IMR-90 (cell line): ENCODE data around the gene CSDE1. TPM values are rescaled to one million over a fixed set of nuclear protein-coding genes. Genes with fewer than 3 reads are reported as not detected.

ENCODE experiments used
- ATAC-seq: fragments of 200-7000 bp; cut with Tn5 transposase; 2 replicates; pipeline ENCODE4 v1.9.1; 2020; ENCODE audit warnings: low read depth, mild to moderate bottlenecking, moderate library complexity
- BruUV-seq: library from RNA; stranded (reverse); fragments of 400-500 nt; replicated peaks from 2 replicates; lab custom pipeline; 2021; lab: Mats Ljungman, UMichigan
- CTCF ChIA-PET: fragments of 300-600 bp; formaldehyde crosslinking; extraction: SDS; loops from one replicate; lab custom pipeline; 2021; ENCODE audit warnings: antibody characterized with exemption; lab: Yijun Ruan, JAX
- POLR2A ChIA-PET: fragments of 300-600 bp; sonication (Branson Sonifier 250); formaldehyde crosslinking; loops from one replicate; lab custom pipeline; 2022; ENCODE audit warnings: antibody characterized with exemption; ENCODE audit not compliant: unreplicated experiment; lab: Charles Lee
- DNase-seq: peaks from one replicate; pipeline ENCODE4 v3.0.0; 2013
- H2AFZ ChIP-seq: replicated peaks from 2 replicates; pipeline ENCODE3; 2013; ENCODE audit warnings: low read length, mild to moderate bottlenecking; ENCODE audit not compliant: poor library complexity
- H2AK5ac ChIP-seq: 2 replicates; pipeline ENCODE4 v1.6.1; 2013; ENCODE audit warnings: low read depth, low read length, inconsistent platforms
- H2AK9ac ChIP-seq: replicated peaks from 2 replicates; pipeline ENCODE3; 2013; ENCODE audit warnings: mild to moderate bottlenecking, low read depth, low read length, moderate library complexity; ENCODE audit not compliant: poor library complexity
- H2BK120ac ChIP-seq: 2 replicates; pipeline ENCODE4 v1.6.1; 2013; ENCODE audit warnings: low read depth, low read length, inconsistent platforms
- H2BK15ac ChIP-seq: 3 replicates; pipeline ENCODE4 v1.6.1; 2013; ENCODE audit warnings: low read depth, low read length, inconsistent platforms
- H2BK20ac ChIP-seq: 2 replicates; pipeline ENCODE4 v1.6.1; 2013; ENCODE audit warnings: low read depth, mild to moderate bottlenecking, inconsistent platforms, low read length, moderate library complexity
- H2BK5ac ChIP-seq: 2 replicates; pipeline ENCODE4 v1.6.1; 2013; ENCODE audit warnings: mild to moderate bottlenecking, low read depth, low read length, inconsistent platforms; ENCODE audit not compliant: poor library complexity, severe bottlenecking
- H3K14ac ChIP-seq: replicated peaks from 2 replicates; pipeline ENCODE4 v1.6.1; 2013; ENCODE audit warnings: low read depth, low read length, inconsistent platforms
- H3K18ac ChIP-seq: 2 replicates; pipeline ENCODE4 v1.6.1; 2013; ENCODE audit warnings: low read depth, low read length, control low read depth
- H3K23ac ChIP-seq: 2 replicates; pipeline ENCODE4 v1.6.1; 2013; ENCODE audit warnings: low read depth, low read length, inconsistent platforms
- H3K27ac ChIP-seq: 2 replicates; pipeline ENCODE4 v1.5.1; 2013; ENCODE audit warnings: mild to moderate bottlenecking, control low read depth, low read length; ENCODE audit not compliant: insufficient read depth
- H3K27me3 ChIP-seq: 2 replicates; pipeline ENCODE4 v1.6.1; 2013; ENCODE audit warnings: low read length; ENCODE audit not compliant: control insufficient read depth, insufficient read depth
- H3K36me3 ChIP-seq: 2 replicates; pipeline ENCODE4 v1.6.1; 2013; ENCODE audit warnings: low read length, mixed read lengths; ENCODE audit not compliant: control insufficient read depth, insufficient read depth
- H3K4ac ChIP-seq: 2 replicates; pipeline ENCODE4 v1.6.1; 2013; ENCODE audit warnings: low read depth, low read length, inconsistent platforms
- H3K4me1 ChIP-seq: 2 replicates; pipeline ENCODE4 v1.6.1; 2013; ENCODE audit warnings: low read length, mixed read lengths; ENCODE audit not compliant: control insufficient read depth, insufficient read depth
- H3K4me2 ChIP-seq: 2 replicates; pipeline ENCODE4 v1.6.1; 2013; ENCODE audit warnings: low read depth, mild to moderate bottlenecking, control low read depth, low read length, moderate library complexity
- H3K4me3 ChIP-seq: 2 replicates; pipeline ENCODE4 v1.5.1; 2013; ENCODE audit warnings: low read depth, mild to moderate bottlenecking, control low read depth, low read length, moderate library complexity; ENCODE audit not compliant: insufficient read depth
- H3K56ac ChIP-seq: 2 replicates; pipeline ENCODE4 v1.6.1; 2013; ENCODE audit warnings: low read length, inconsistent platforms; ENCODE audit not compliant: insufficient read depth; ENCODE audit errors: extremely low read depth
- H3K79me1 ChIP-seq, 2 experiments: 2 replicates each; pipeline ENCODE4 v1.6.1; 2013; ENCODE audit warnings: low read length in 2 of 2, inconsistent platforms in 1 of 2, low read depth in 1 of 2
- H3K9ac ChIP-seq: 2 replicates; pipeline ENCODE4 v1.6.1; 2013; ENCODE audit warnings: low read depth, low read length, control low read depth
- H3K9me1 ChIP-seq: 2 replicates; pipeline ENCODE4 v1.6.1; 2013; ENCODE audit warnings: low read length, inconsistent platforms; ENCODE audit not compliant: insufficient read depth
- H3K9me3 ChIP-seq: 2 replicates; pipeline ENCODE4 v1.6.1; 2013; ENCODE audit warnings: low read length; ENCODE audit not compliant: control insufficient read depth, insufficient read depth
- H4K20me1 ChIP-seq: 2 replicates; pipeline ENCODE4 v1.6.1; 2013; ENCODE audit warnings: low read length, inconsistent platforms; ENCODE audit not compliant: insufficient read depth
- H4K5ac ChIP-seq: 2 replicates; pipeline ENCODE4 v1.6.1; 2013; ENCODE audit warnings: mild to moderate bottlenecking, low read depth, low read length, control low read depth
- H4K8ac ChIP-seq, 2 experiments: 2 replicates each; pipeline ENCODE4 v1.6.1; 2013; ENCODE audit warnings: low read depth in 2 of 2, low read length in 2 of 2, control low read depth in 1 of 2, inconsistent platforms in 1 of 2
- H4K91ac ChIP-seq: 2 replicates; pipeline ENCODE4 v1.6.1; 2013; ENCODE audit warnings: low read depth, low read length, inconsistent platforms; ENCODE audit not compliant: insufficient read depth
- CEBPB ChIP-seq: IDR thresholded peaks from 2 replicates; pipeline ENCODE4 v1.6.1; 2012; ENCODE audit warnings: low read depth, low read length, improper control_type of control experiment
- CHD1 ChIP-seq: IDR thresholded peaks from 2 replicates; pipeline ENCODE4 v1.6.1; 2012; ENCODE audit warnings: low read depth, low read length, improper control_type of control experiment
- FOS ChIP-seq: fragments of 150-350 bp; IDR thresholded peaks from 2 replicates; pipeline ENCODE4 v1.6.1; 2016; ENCODE audit warnings: low read depth, low read length
- MXI1 ChIP-seq: IDR thresholded peaks from 2 replicates; pipeline ENCODE4 v1.6.1; 2012; ENCODE audit warnings: low read depth, mild to moderate bottlenecking, low read length, moderate library complexity, borderline replicate concordance
- RCOR1 ChIP-seq: IDR thresholded peaks from 2 replicates; pipeline ENCODE4 v1.6.1; 2012; ENCODE audit warnings: mild to moderate bottlenecking, low read length, improper control_type of control experiment; ENCODE audit not compliant: insufficient replicate concordance
- WGBS, 2 experiments: methylation state at CpG; one replicate each; pipeline versions ENCODE4 v1.1.5 to v1.1.7; 2013; ENCODE audit warnings: missing lambda C conversion rate in 2 of 2; ENCODE audit not compliant: insufficient read length in 1 of 2; ENCODE audit errors: extremely low coverage in 2 of 2; 5-methylcytosine and 5-hydroxymethylcytosine counted together
- dilution Hi-C: fragments of 300-500 bp; cut with HindIII; formaldehyde crosslinking; loops from one replicate; pipeline ENCODE4 v1.14.3; 2018; ENCODE audit warnings: low sequenced_read_pairs; ENCODE audit not compliant: unreplicated experiment
- in situ Hi-C: fragments of 300-500 bp; cut with MboI; formaldehyde crosslinking; loops from 3 replicates; pipeline ENCODE4 v1.14.3; 2019; ENCODE audit warnings: low sequenced_read_pairs, inconsistent platforms, mixed read lengths
- intact Hi-C: fragments of 100-400 bp; cut with micrococcal nuclease; formaldehyde crosslinking; loops from 2 replicates; pipeline ENCODE4 v1.10.0; 2022
- polyA plus RNA-seq, 3 experiments: library from polyadenylated mRNA; depleted of rRNA; stranded (reverse); fragments of >200 nt; gene quantifications; 2 replicates each; pipeline ENCODE4 v1.2.3, GENCODE V29; 2012; ENCODE audit warnings: low replicate concordance in 1 of 3
- total RNA-seq: library from RNA; depleted of rRNA; stranded (reverse); fragments of >200 nt; gene quantifications from 2 replicates; pipeline ENCODE4 v1.2.3, GENCODE V29; 2012
- TF ChIP-seq, protein P1 (sequence below): fragments of 150-350 bp; IDR thresholded peaks from 2 replicates; pipeline ENCODE4 v1.6.1; 2016; ENCODE audit warnings: low read depth, mild to moderate bottlenecking, low read length, moderate library complexity, borderline replicate concordance

The CSDE1 gene
- total and polyA plus RNA-seq, 2 of the 4 experiments (the other 2 are of a cell fraction) = 190 to 879 TPM

DNA sequence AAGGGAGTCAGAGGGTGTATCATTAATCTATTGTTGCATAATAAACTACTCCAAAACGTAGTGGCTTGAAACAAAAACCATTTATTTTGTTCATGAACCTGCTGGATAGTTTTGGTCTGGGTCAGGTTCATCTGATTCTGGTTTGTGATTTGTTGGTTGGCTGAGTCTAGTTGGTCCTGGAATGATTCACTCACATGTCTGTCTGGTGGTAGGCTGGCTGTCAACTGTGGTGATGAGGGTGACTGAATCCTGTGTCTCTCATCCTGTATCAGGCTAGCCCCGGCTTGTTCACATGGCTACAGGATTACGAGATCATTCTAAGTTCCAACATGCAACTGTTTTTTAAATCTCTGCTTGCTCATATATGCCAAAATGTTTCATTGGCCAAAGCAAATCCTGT, 45.2 kb upstream of the CSDE1 start:
- in situ Hi-C loops = no loop called here

More for the DNA sequence above, 45.2 kb upstream of the CSDE1 start:
- H3K9me1 ChIP-seq = no peaks in the 10 kb centered on the region
- H3K9ac ChIP-seq = no peak overlapping the region
- dilution Hi-C loops (no loop called here), intact Hi-C loops (no loop called here)
- no peak overlapping the region for H4K5ac ChIP-seq
- no peak overlapping the region for H3K4me3 ChIP-seq
- no peak overlapping the region for H2BK20ac ChIP-seq
- BruUV-seq = no TSS peak
- H3K14ac ChIP-seq = no peak overlapping the region
- no peaks in the 10 kb centered on the region for H3K9me3 ChIP-seq
- H3K56ac ChIP-seq = no peak overlapping the region
- H4K8ac ChIP-seq = no peak overlapping the region
- TF ChIP-seq FOS = no peak
- TF ChIP-seq CEBPB = no peak
- TF ChIP-seq, protein P1, sequence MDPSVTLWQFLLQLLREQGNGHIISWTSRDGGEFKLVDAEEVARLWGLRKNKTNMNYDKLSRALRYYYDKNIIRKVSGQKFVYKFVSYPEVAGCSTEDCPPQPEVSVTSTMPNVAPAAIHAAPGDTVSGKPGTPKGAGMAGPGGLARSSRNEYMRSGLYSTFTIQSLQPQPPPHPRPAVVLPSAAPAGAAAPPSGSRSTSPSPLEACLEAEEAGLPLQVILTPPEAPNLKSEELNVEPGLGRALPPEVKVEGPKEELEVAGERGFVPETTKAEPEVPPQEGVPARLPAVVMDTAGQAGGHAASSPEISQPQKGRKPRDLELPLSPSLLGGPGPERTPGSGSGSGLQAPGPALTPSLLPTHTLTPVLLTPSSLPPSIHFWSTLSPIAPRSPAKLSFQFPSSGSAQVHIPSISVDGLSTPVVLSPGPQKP = no peak
- TF ChIP-seq CHD1 = no peak
- no peak for TF ChIP-seq MXI1
- no peak for TF ChIP-seq RCOR1
- no peak overlapping the region for H3K18ac ChIP-seq
- H2BK5ac ChIP-seq = no peak overlapping the region
- no peaks in the 10 kb centered on the region for H3K36me3 ChIP-seq
- H3K4ac ChIP-seq = no peak overlapping the region
- no peak overlapping the region for H2AFZ ChIP-seq
- ChIA-PET CTCF (no interaction called here), POLR2A (no interaction called here)
- H3K79me1 ChIP-seq = no peaks in the 10 kb centered on the region
- DNase-seq (no peak), ATAC-seq (no peak)
- no peak overlapping the region for H3K4me2 ChIP-seq
- peaks cover 4% of the 10 kb centered on the region for H3K27me3 ChIP-seq
- no peaks in the 10 kb centered on the region for H4K20me1 ChIP-seq
- H2BK15ac ChIP-seq = no peak overlapping the region
- no peak overlapping the region for H3K23ac ChIP-seq
- H4K91ac ChIP-seq = no peak overlapping the region
- H2AK5ac ChIP-seq = no peak overlapping the region
- H2AK9ac ChIP-seq = no peak overlapping the region
- no peaks in the 10 kb centered on the region for H3K4me1 ChIP-seq
- WGBS, 2 experiments = no CpG with 5 or more reads among the region's 3 CpGs
- H2BK120ac ChIP-seq = no peak overlapping the region
- H3K27ac ChIP-seq = no peak overlapping the region
